ENCODE data around the gene TBC1D14.
"Not testable (repeated sequence)": the region's sequence is repeated elsewhere in the genome, so short reads cannot be mapped to it uniquely, and the experiment has no call there.

The TBC1D14 gene

GRCh38 chr4:7070729-7071511 is 161.3 kb downstream of the TBC1D14 start:
- peak; percentile 34 for DNase-seq

GRCh38 chr4:7073059-7073458 is 163.4 kb downstream of the TBC1D14 start:
- no peak for DNase-seq

- peak; percentile 46 for DNase-seq
Observed at GRCh38 chr4:7073526-7074390, 164.1 kb downstream of the TBC1D14 start.

GRCh38 chr4:7074426-7074825 is 164.8 kb downstream of the TBC1D14 start:
- DNase-seq = peak; percentile 19

GRCh38 chr4:7075962-7076695 is 166.5 kb downstream of the TBC1D14 start:
- no peak for DNase-seq

- no peak for DNase-seq
Observed at GRCh38 chr4:7076696-7077082, 167.1 kb downstream of the TBC1D14 start.

GRCh38 chr4:7077371-7077770 is 167.7 kb downstream of the TBC1D14 start:
- no peak for DNase-seq

GRCh38 chr4:7078025-7078424 is 168.4 kb downstream of the TBC1D14 start:
- no peak for DNase-seq

GRCh38 chr4:7079483-7079882 is 169.9 kb downstream of the TBC1D14 start:
- not testable (repeated sequence) for DNase-seq

GRCh38 chr4:7079909-7080308 is 170.3 kb downstream of the TBC1D14 start:
- DNase-seq = not testable (repeated sequence)
